Measurements from ENCODE around the gene FHL2.
A peak's percentile ranks its signal among the peaks of the same experiment; 100 is the strongest.
"Not testable (repeated sequence)": the region's sequence is repeated elsewhere in the genome, so short reads cannot be mapped to it uniquely, and the experiment has no call there.

The FHL2 gene
- 0 reads per million in 2 donors for total RNA-seq

- DNase-seq, result peak; percentile 48
These were observed at the start of gene FHL2 for GRCh38 chr2:105398336-105399206. TSS of gene FHL2 (minus strand) at chr2:105399051. CDS start at chr2:105386516, 12,535 bp downstream.

- DNase-seq, result no peak
These were observed 48.6 kb upstream of the FHL2 start for GRCh38 chr2:105447476-105447875.

GRCh38 chr2:105446501-105446900 is 47.6 kb upstream of the FHL2 start:
- DNase-seq, result no peak

GRCh38 chr2:105445976-105446375 is 47.1 kb upstream of the FHL2 start:
- no peak for DNase-seq

- no peak for DNase-seq
These were observed 46.6 kb upstream of the FHL2 start for GRCh38 chr2:105445498-105445897.

- DNase-seq, result no peak
These were observed 45.1 kb upstream of the FHL2 start for GRCh38 chr2:105443617-105444598.

- no peak for DNase-seq
These were observed 43.9 kb upstream of the FHL2 start for GRCh38 chr2:105442721-105443120.

GRCh38 chr2:105442056-105442455 is 43.2 kb upstream of the FHL2 start:
- DNase-seq, result no peak

- DNase-seq, result no peak
These were observed 40.3 kb upstream of the FHL2 start for GRCh38 chr2:105439141-105439540.

GRCh38 chr2:105438104-105438929 is 39.5 kb upstream of the FHL2 start:
- DNase-seq, result no peak

- no peak for DNase-seq
These were observed 38.9 kb upstream of the FHL2 start for GRCh38 chr2:105437708-105438103.

- no peak for DNase-seq
These were observed 33.9 kb upstream of the FHL2 start for GRCh38 chr2:105432749-105433148.

GRCh38 chr2:105432044-105432399 is 33.2 kb upstream of the FHL2 start:
- DNase-seq, result no peak

GRCh38 chr2:105431367-105432043 is 32.7 kb upstream of the FHL2 start:
- DNase-seq, result no peak

GRCh38 chr2:105428387-105429018 is 29.7 kb upstream of the FHL2 start:
- DNase-seq, result no peak

- DNase-seq, result no peak
These were observed 28.6 kb upstream of the FHL2 start for GRCh38 chr2:105427485-105427884.

GRCh38 chr2:105426626-105427292 is 27.9 kb upstream of the FHL2 start:
- no peak for DNase-seq

GRCh38 chr2:105425936-105426625 is 27.2 kb upstream of the FHL2 start:
- no peak for DNase-seq

- DNase-seq, result not testable (repeated sequence)
These were observed 26.0 kb upstream of the FHL2 start for GRCh38 chr2:105424836-105425235.

- no peak for DNase-seq
These were observed 23.9 kb upstream of the FHL2 start for GRCh38 chr2:105422801-105423200.
